Measurements from ENCODE around the gene PABPC1L.

DNA sequence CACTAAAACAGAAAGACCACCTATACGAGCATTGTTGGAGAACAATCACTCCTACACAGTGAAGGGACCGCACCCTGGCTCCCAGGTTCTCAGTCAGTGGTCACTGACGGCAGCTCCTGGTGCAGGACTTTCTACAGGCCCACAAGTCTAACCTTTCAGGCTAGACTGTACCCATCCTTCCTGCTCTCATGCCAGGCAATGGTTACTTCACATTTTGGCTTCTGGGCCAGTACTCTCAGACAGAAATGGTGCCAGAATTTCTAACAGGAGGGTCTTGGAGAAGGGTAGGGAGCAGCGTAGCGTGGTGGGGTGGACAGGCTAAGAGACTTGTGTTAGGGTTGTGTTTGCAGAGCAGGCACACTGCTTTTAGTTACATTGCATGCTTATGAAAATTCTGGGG, 38.2 kb downstream of the PABPC1L start:
- TF ChIP-seq TCF7 (CRISPR knock-in tag; IDR thresholded peaks at IDR 0.05; ENCODE audit: low read depth) (no peak), SMAD3 (CRISPR knock-in tag; IDR thresholded peaks at IDR 0.05; ENCODE audit: borderline replicate concordance) (no peak), TEAD4 (CRISPR knock-in tag; IDR thresholded peaks at IDR 0.05) (no peak), ATF1 (CRISPR knock-in tag; IDR thresholded peaks at IDR 0.05) (no peak), FOXP1 (CRISPR knock-in tag; IDR thresholded peaks at IDR 0.05; ENCODE audit: borderline replicate concordance) (no peak)
- TF ChIP-seq, protein P1, sequence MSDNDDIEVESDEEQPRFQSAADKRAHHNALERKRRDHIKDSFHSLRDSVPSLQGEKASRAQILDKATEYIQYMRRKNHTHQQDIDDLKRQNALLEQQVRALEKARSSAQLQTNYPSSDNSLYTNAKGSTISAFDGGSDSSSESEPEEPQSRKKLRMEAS (CRISPR knock-in tag; IDR thresholded peaks at IDR 0.05) = no peak
- TF ChIP-seq, protein P2, sequence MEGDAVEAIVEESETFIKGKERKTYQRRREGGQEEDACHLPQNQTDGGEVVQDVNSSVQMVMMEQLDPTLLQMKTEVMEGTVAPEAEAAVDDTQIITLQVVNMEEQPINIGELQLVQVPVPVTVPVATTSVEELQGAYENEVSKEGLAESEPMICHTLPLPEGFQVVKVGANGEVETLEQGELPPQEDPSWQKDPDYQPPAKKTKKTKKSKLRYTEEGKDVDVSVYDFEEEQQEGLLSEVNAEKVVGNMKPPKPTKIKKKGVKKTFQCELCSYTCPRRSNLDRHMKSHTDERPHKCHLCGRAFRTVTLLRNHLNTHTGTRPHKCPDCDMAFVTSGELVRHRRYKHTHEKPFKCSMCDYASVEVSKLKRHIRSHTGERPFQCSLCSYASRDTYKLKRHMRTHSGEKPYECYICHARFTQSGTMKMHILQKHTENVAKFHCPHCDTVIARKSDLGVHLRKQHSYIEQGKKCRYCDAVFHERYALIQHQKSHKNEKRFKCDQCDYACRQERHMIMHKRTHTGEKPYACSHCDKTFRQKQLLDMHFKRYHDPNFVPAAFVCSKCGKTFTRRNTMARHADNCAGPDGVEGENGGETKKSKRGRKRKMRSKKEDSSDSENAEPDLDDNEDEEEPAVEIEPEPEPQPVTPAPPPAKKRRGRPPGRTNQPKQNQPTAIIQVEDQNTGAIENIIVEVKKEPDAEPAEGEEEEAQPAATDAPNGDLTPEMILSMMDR (IDR thresholded peaks at IDR 0.05) = no peak
- TF ChIP-seq, protein P3, sequence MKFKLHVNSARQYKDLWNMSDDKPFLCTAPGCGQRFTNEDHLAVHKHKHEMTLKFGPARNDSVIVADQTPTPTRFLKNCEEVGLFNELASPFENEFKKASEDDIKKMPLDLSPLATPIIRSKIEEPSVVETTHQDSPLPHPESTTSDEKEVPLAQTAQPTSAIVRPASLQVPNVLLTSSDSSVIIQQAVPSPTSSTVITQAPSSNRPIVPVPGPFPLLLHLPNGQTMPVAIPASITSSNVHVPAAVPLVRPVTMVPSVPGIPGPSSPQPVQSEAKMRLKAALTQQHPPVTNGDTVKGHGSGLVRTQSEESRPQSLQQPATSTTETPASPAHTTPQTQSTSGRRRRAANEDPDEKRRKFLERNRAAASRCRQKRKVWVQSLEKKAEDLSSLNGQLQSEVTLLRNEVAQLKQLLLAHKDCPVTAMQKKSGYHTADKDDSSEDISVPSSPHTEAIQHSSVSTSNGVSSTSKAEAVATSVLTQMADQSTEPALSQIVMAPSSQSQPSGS (CRISPR knock-in tag; IDR thresholded peaks at IDR 0.05; ENCODE audit: borderline replicate concordance, low read depth) = no peak
- TF ChIP-seq, protein P4, sequence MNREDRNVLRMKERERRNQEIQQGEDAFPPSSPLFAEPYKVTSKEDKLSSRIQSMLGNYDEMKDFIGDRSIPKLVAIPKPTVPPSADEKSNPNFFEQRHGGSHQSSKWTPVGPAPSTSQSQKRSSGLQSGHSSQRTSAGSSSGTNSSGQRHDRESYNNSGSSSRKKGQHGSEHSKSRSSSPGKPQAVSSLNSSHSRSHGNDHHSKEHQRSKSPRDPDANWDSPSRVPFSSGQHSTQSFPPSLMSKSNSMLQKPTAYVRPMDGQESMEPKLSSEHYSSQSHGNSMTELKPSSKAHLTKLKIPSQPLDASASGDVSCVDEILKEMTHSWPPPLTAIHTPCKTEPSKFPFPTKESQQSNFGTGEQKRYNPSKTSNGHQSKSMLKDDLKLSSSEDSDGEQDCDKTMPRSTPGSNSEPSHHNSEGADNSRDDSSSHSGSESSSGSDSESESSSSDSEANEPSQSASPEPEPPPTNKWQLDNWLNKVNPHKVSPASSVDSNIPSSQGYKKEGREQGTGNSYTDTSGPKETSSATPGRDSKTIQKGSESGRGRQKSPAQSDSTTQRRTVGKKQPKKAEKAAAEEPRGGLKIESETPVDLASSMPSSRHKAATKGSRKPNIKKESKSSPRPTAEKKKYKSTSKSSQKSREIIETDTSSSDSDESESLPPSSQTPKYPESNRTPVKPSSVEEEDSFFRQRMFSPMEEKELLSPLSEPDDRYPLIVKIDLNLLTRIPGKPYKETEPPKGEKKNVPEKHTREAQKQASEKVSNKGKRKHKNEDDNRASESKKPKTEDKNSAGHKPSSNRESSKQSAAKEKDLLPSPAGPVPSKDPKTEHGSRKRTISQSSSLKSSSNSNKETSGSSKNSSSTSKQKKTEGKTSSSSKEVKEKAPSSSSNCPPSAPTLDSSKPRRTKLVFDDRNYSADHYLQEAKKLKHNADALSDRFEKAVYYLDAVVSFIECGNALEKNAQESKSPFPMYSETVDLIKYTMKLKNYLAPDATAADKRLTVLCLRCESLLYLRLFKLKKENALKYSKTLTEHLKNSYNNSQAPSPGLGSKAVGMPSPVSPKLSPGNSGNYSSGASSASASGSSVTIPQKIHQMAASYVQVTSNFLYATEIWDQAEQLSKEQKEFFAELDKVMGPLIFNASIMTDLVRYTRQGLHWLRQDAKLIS (CRISPR knock-in tag; IDR thresholded peaks at IDR 0.05; ENCODE audit: borderline replicate concordance) = no peak
- TF ChIP-seq, protein P5, sequence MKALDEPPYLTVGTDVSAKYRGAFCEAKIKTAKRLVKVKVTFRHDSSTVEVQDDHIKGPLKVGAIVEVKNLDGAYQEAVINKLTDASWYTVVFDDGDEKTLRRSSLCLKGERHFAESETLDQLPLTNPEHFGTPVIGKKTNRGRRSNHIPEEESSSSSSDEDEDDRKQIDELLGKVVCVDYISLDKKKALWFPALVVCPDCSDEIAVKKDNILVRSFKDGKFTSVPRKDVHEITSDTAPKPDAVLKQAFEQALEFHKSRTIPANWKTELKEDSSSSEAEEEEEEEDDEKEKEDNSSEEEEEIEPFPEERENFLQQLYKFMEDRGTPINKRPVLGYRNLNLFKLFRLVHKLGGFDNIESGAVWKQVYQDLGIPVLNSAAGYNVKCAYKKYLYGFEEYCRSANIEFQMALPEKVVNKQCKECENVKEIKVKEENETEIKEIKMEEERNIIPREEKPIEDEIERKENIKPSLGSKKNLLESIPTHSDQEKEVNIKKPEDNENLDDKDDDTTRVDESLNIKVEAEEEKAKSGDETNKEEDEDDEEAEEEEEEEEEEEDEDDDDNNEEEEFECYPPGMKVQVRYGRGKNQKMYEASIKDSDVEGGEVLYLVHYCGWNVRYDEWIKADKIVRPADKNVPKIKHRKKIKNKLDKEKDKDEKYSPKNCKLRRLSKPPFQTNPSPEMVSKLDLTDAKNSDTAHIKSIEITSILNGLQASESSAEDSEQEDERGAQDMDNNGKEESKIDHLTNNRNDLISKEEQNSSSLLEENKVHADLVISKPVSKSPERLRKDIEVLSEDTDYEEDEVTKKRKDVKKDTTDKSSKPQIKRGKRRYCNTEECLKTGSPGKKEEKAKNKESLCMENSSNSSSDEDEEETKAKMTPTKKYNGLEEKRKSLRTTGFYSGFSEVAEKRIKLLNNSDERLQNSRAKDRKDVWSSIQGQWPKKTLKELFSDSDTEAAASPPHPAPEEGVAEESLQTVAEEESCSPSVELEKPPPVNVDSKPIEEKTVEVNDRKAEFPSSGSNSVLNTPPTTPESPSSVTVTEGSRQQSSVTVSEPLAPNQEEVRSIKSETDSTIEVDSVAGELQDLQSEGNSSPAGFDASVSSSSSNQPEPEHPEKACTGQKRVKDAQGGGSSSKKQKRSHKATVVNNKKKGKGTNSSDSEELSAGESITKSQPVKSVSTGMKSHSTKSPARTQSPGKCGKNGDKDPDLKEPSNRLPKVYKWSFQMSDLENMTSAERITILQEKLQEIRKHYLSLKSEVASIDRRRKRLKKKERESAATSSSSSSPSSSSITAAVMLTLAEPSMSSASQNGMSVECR (CRISPR knock-in tag; IDR thresholded peaks at IDR 0.05; ENCODE audit: borderline replicate concordance) = no peak

Data from WTC11 (cell line).